HEK293 (cell line): Measurements from ENCODE around the gene FLRT1.

Experiments
- CTCF ChIA-PET: fragments of 350-600 bp; formaldehyde crosslinking; extraction: SDS; loops from one replicate; lab custom pipeline; 2021; ENCODE audit warnings: antibody characterized with exemption; lab: Yijun Ruan, JAX
- POLR2A ChIA-PET: fragments of 300-600 bp; formaldehyde crosslinking; extraction: SDS; loops from one replicate; lab custom pipeline; 2020; ENCODE audit warnings: antibody characterized with exemption, inconsistent platforms; lab: Yijun Ruan, JAX
- H3K27ac ChIP-seq: fragments of 200-500 bp; sonication (Bioruptor generic); 2 replicates; pipeline ENCODE4 v1.5.1; 2014; ENCODE audit warnings: low read depth, low read length, control low read depth, inconsistent platforms; ENCODE audit errors: extremely low read depth
- H3K36me3 ChIP-seq, 2 experiments: fragments of 200-500 bp in 1 of 2; sonication (Bioruptor generic) in 1 of 2; 1 replicate in 1 of 2; 2 replicates in 1 of 2; pipeline ENCODE4 v1.5.1; 2014 to 2017; ENCODE audit warnings: inconsistent platforms in 2 of 2, low read length in 2 of 2; ENCODE audit not compliant: control insufficient read depth in 2 of 2, insufficient read depth in 1 of 2
- H3K4me1 ChIP-seq: fragments of 200-500 bp; sonication (Bioruptor generic); 2 replicates; pipeline ENCODE4 v1.5.1; 2014; ENCODE audit warnings: mild to moderate bottlenecking, low read length, inconsistent platforms; ENCODE audit not compliant: control insufficient read depth, insufficient read depth
- H3K4me3 ChIP-seq: 2 replicates; pipeline ENCODE4 v1.5.1; 2011; ENCODE audit warnings: low read depth, mild to moderate bottlenecking, control low read depth, low read length, moderate library complexity
- H3K9me3 ChIP-seq: fragments of 200-500 bp; sonication (Bioruptor generic); 2 replicates; pipeline ENCODE4 v1.5.1; 2014; ENCODE audit warnings: low read depth, low read length, inconsistent platforms; ENCODE audit not compliant: control insufficient read depth, insufficient read depth
- FEZF1 ChIP-seq: fragments of 450-650 bp; formaldehyde crosslinking; IDR thresholded peaks from 2 replicates; pipeline ENCODE4 v1.5.1; 2016; ENCODE audit warnings: missing biosample characterization, missing genetic modification characterization
- GLIS1 ChIP-seq: fragments of 450-650 bp; formaldehyde crosslinking; IDR thresholded peaks from 2 replicates; pipeline ENCODE4 v1.5.1; 2016; ENCODE audit warnings: missing biosample characterization, missing genetic modification characterization
- KLF1 ChIP-seq: fragments of 450-650 bp; formaldehyde crosslinking; IDR thresholded peaks from 2 replicates; pipeline ENCODE4 v1.5.1; 2016; ENCODE audit warnings: missing biosample characterization, missing genetic modification characterization
- WT1 ChIP-seq: fragments of 450-650 bp; formaldehyde crosslinking; IDR thresholded peaks from 2 replicates; pipeline ENCODE4 v1.5.1; 2016; ENCODE audit warnings: missing biosample characterization, missing genetic modification characterization
- ZFP3 ChIP-seq: fragments of 450-650 bp; formaldehyde crosslinking; IDR thresholded peaks from 2 replicates; pipeline ENCODE4 v1.5.1; 2016; ENCODE audit warnings: low read depth, missing biosample characterization, missing genetic modification characterization
- ZNF175 ChIP-seq: fragments of 450-650 bp; formaldehyde crosslinking; IDR thresholded peaks from 2 replicates; pipeline ENCODE4 v1.5.1; 2016; ENCODE audit warnings: missing biosample characterization, missing genetic modification characterization
- ZNF341 ChIP-seq: fragments of 450-650 bp; formaldehyde crosslinking; IDR thresholded peaks from 2 replicates; pipeline ENCODE4; 2016; ENCODE audit warnings: low read depth, missing biosample characterization, missing genetic modification characterization
- ZNF404 ChIP-seq: fragments of 450-650 bp; formaldehyde crosslinking; IDR thresholded peaks from 2 replicates; pipeline ENCODE4 v1.5.1; 2017; ENCODE audit warnings: missing biosample characterization, missing genetic modification characterization
- ZNF423 ChIP-seq: fragments of 450-650 bp; formaldehyde crosslinking; IDR thresholded peaks from 2 replicates; pipeline ENCODE4 v1.5.1; 2016; ENCODE audit warnings: missing biosample characterization, missing genetic modification characterization
- ZNF560 ChIP-seq: fragments of 450-650 bp; formaldehyde crosslinking; IDR thresholded peaks from 2 replicates; pipeline ENCODE4 v1.5.1; 2017; ENCODE audit warnings: missing biosample characterization, missing genetic modification characterization, borderline replicate concordance
- ZNF596 ChIP-seq: fragments of 450-650 bp; IDR thresholded peaks from 2 replicates; pipeline ENCODE4 v1.5.0; 2018; ENCODE audit warnings: missing biosample characterization, mild to moderate bottlenecking, missing genetic modification characterization, moderate library complexity
- ZNF610 ChIP-seq: fragments of 450-650 bp; formaldehyde crosslinking; IDR thresholded peaks from 2 replicates; pipeline ENCODE4 v1.5.1; 2016; ENCODE audit warnings: missing biosample characterization, missing genetic modification characterization, borderline replicate concordance
- ZNF623 ChIP-seq: fragments of 450-650 bp; formaldehyde crosslinking; IDR thresholded peaks from 2 replicates; pipeline ENCODE4 v1.5.1; 2016; ENCODE audit warnings: missing biosample characterization, missing genetic modification characterization
- ZNF664 ChIP-seq: fragments of 450-650 bp; formaldehyde crosslinking; IDR thresholded peaks from 2 replicates; pipeline ENCODE4 v1.5.1; 2016; ENCODE audit warnings: missing biosample characterization, missing genetic modification characterization
- ZNF843 ChIP-seq: fragments of 450-650 bp; formaldehyde crosslinking; IDR thresholded peaks from 2 replicates; pipeline ENCODE4 v1.5.1; 2016; ENCODE audit warnings: missing biosample characterization, missing genetic modification characterization
- TF ChIP-seq, protein P1 (sequence below): fragments of 450-650 bp; formaldehyde crosslinking; IDR thresholded peaks from 2 replicates; pipeline ENCODE4 v1.5.1; 2016; ENCODE audit warnings: missing biosample characterization, missing genetic modification characterization
- TF ChIP-seq, protein P2 (sequence below): fragments of 450-650 bp; formaldehyde crosslinking; optimal IDR thresholded peaks from 2 replicates; pipeline ENCODE3; 2016; ENCODE audit warnings: missing biosample characterization, mild to moderate bottlenecking, missing genetic modification characterization
- TF ChIP-seq, protein P3 (sequence below): fragments of 450-650 bp; formaldehyde crosslinking; IDR thresholded peaks from 2 replicates; pipeline ENCODE4 v1.5.1; 2017; ENCODE audit warnings: missing biosample characterization, missing genetic modification characterization

FLRT1 gene

DNA sequence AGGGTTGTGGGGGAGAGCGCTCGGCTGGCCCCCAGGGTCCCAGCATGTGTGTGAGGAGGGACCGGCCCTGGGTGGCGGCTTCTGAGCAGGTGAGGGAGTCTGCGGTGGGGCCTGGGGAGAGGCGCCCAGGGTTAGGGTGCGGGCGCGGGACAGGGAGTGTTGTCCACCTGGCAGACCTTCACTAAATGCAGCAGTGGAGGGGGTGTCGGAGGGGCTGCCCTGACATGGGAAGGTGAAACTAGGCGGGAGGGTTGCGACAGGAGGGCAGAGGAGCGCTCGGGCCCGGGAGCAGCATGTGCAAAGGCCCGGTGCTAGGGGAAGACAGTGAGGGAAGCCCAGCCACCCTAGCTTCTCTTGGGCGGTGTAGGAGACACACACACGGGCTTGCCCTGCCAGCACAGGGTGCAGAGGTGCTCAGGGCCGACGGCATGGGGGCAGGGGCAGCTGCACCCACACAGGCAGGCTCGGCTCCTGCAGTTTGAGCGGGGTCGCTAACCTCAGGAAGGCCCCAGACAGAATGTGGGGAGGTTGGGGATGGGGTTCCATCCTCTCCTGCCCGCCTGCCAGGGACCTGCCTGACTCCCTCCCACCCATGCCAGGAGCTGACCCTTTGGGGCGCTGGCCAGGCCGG is 27.3 kb upstream of the FLRT1 start:
- Histone ChIP-seq H3K36me3 (peaks cover 0 to 3% of the 10 kb centered on the region in 2 experiments; a peak in 1 of 3 replicates), H3K27ac (no peak overlapping the region), H3K4me1 (no peaks in the 10 kb centered on the region)
- TF ChIP-seq ZNF404: no peak
- no peak for TF ChIP-seq ZNF843 (tag by site-specific recombination)
- TF ChIP-seq WT1 (tag by site-specific recombination): no peak
- peak; percentile 96 for TF ChIP-seq ZNF623
- TF ChIP-seq ZNF423 (tag by site-specific recombination): 0 out of 2 replicates have a peak, but pooled peaks have one; percentile 9
- TF ChIP-seq, protein P1, sequence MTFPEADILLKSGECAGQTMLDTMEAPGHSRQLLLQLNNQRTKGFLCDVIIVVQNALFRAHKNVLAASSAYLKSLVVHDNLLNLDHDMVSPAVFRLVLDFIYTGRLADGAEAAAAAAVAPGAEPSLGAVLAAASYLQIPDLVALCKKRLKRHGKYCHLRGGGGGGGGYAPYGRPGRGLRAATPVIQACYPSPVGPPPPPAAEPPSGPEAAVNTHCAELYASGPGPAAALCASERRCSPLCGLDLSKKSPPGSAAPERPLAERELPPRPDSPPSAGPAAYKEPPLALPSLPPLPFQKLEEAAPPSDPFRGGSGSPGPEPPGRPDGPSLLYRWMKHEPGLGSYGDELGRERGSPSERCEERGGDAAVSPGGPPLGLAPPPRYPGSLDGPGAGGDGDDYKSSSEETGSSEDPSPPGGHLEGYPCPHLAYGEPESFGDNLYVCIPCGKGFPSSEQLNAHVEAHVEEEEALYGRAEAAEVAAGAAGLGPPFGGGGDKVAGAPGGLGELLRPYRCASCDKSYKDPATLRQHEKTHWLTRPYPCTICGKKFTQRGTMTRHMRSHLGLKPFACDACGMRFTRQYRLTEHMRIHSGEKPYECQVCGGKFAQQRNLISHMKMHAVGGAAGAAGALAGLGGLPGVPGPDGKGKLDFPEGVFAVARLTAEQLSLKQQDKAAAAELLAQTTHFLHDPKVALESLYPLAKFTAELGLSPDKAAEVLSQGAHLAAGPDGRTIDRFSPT (tag by site-specific recombination): peak; percentile 26; the same call in 1 of the 2 replicates
- TF ChIP-seq ZNF596 (tag by site-specific recombination): no peak
- TF ChIP-seq, all 188 proteins: peak for 3
- H3K9me3 ChIP-seq: no peaks in the 10 kb centered on the region
- no peak overlapping the region for H3K4me3 ChIP-seq
- POLR2A ChIA-PET: interaction anchor here (1.3 kb wide), 1 partner anchor 177 kb away, joined by 3 read pairs; the partner anchor contains the start of gene STIP1
- CTCF ChIA-PET: interaction anchor here (1.5 kb wide), 1 partner anchor 139 kb away, joined by 9 read pairs; no protein-coding TSS in a partner anchor

DNA sequence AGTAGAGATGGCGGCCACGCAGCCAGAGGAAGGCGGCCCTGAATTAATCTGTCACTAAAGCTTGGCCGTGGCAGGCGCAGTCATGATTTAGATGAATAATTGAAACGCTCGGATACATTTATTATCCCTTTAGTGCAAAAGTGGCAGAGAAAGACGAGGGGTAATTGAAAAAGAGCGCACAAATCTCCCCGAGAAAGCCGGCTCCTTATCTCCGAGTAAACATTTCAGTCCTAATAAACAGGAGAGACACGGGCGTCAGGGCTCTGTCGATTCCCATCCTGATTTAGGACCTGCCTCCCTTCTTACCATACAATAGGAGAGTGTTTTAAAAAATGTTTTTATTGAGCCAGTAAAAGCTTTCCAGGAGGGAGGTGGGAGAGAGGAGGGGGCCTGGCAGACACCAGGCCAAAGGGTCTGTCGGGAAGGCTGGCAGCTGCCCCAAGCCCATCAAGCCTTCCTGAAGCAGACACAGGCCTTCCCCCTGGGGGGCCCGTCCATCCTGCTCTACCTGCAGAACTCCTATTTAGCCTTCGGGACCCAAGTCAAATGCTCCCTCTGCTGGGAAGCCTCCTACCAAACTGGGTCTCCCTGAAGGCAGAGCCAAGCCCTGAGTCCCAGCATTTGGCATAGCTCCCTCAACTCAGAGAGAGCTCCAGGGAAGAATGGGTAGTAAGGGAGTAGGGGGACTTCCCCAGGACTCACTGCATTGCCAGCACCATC is 26.7 kb upstream of the FLRT1 start:
- no peak overlapping the region for H3K4me3 ChIP-seq
- H3K4me1 ChIP-seq: no peaks in the 10 kb centered on the region
- CTCF ChIA-PET: no interaction called here
- no peak overlapping the region for H3K27ac ChIP-seq
- no peaks in the 10 kb centered on the region for H3K9me3 ChIP-seq
- POLR2A ChIA-PET: no interaction called here
- TF ChIP-seq ZNF175 (tag by site-specific recombination): no peak
- peak; percentile 52 for TF ChIP-seq GLIS1 (tag by site-specific recombination)
- no peak for TF ChIP-seq ZNF341
- TF ChIP-seq ZNF610 (tag by site-specific recombination): no peak
- no peak for TF ChIP-seq ZNF560 (tag by site-specific recombination)
- TF ChIP-seq, protein P2, sequence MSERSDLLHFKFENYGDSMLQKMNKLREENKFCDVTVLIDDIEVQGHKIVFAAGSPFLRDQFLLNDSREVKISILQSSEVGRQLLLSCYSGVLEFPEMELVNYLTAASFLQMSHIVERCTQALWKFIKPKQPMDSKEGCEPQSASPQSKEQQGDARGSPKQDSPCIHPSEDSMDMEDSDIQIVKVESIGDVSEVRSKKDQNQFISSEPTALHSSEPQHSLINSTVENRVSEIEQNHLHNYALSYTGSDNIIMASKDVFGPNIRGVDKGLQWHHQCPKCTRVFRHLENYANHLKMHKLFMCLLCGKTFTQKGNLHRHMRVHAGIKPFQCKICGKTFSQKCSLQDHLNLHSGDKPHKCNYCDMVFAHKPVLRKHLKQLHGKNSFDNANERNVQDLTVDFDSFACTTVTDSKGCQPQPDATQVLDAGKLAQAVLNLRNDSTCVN (tag by site-specific recombination): no peak
- no peak for TF ChIP-seq ZNF664 (tag by site-specific recombination)
- TF ChIP-seq ZFP3: peak; percentile 90
- peak; percentile 84 for TF ChIP-seq FEZF1 (tag by site-specific recombination)
- TF ChIP-seq, all 188 proteins: peak for 3
- H3K36me3 ChIP-seq: peaks cover 0 to under 1% of the 10 kb centered on the region in 2 experiments; a peak in 1 of 3 replicates

DNA sequence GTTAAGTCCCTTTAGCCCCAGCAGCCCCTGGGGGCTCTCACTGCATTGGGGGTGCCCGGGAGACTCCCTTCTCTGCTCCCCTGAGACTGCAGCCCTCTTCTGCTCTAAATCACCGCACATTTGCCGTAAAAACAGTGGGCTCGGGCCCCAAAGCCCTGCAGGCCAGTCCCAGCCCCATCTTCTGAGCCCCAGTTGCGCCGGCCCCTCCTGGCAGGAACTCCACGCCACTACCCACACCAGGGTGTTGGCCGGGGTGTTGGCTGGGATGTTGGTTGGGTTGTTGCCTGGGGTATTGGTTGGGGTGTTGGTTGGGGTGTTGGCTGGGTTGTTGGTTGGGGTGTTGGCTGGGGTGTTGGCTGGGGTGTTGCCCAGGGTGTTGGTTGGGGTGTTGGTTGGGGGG is 26.0 kb upstream of the FLRT1 start:
- POLR2A ChIA-PET: no interaction called here
- Histone ChIP-seq H3K36me3 (no peaks in the 10 kb centered on the region), H3K4me3 (no peak overlapping the region), H3K4me1 (no peaks in the 10 kb centered on the region), H3K27ac (no peak overlapping the region), H3K9me3 (no peaks in the 10 kb centered on the region)
- CTCF ChIA-PET: no interaction called here
- TF ChIP-seq KLF1 (tag by site-specific recombination): peak; percentile 36; the same call in 1 of the 2 replicates
- TF ChIP-seq, protein P3, sequence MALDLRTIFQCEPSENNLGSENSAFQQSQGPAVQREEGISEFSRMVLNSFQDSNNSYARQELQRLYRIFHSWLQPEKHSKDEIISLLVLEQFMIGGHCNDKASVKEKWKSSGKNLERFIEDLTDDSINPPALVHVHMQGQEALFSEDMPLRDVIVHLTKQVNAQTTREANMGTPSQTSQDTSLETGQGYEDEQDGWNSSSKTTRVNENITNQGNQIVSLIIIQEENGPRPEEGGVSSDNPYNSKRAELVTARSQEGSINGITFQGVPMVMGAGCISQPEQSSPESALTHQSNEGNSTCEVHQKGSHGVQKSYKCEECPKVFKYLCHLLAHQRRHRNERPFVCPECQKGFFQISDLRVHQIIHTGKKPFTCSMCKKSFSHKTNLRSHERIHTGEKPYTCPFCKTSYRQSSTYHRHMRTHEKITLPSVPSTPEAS (tag by site-specific recombination): no peak
